ENCODE data around the gene SSH3. TPM values are rescaled to one million over a fixed set of nuclear protein-coding genes. Genes with fewer than 3 reads are reported as not detected.

SSH3 gene
- total and polyA plus RNA-seq, 2 of the 8 experiments (the other 6 are each of a cell fraction or from before 2014, with no cell fraction given), result 16.9 to 19.8 TPM

DNA sequence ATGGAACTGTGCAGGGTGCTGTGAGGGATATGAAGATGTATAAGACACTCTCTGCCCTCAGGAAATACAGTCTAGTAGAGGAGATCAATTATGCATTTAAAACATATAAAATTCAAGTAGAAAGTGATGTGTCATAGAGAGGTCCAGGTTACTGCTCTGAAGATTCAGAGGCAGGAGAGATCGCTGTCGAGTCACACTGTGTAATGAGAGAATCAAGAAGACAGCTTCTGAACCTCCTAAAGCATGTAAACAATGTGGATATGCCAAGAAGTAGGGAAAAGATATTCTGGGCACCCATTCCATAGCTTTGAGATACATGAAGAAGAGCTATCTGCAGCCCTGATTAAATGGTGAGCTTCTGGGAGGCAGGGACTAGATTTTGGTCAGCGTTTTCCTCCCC is 16.7 kb downstream of the SSH3 start (continued):
- TF ChIP-seq NANOG (IDR thresholded peaks at IDR 0.05; ENCODE audit: insufficient read depth, low read depth, low read length, poor library complexity, severe bottlenecking) (no peak), BCL11A (IDR thresholded peaks at IDR 0.05; ENCODE audit: low read depth in 2 of 2, low read length in 2 of 2) (no peak), SP2 (IDR thresholded peaks at IDR 0.05; ENCODE audit: low read length) (no peak), GTF2F1 (IDR thresholded peaks at IDR 0.05; ENCODE audit: borderline replicate concordance, low read depth, low read length) (no peak), EP300 (IDR thresholded peaks at IDR 0.05; ENCODE audit: borderline replicate concordance in 1 of 2, low read depth in 2 of 2, low read length in 2 of 2) (no peak), YY1 (IDR thresholded peaks at IDR 0.05; ENCODE audit: low read depth, low read length) (no peak), SUZ12 (IDR thresholded peaks at IDR 0.05; ENCODE audit: low read length) (no peak), RAD21 (IDR thresholded peaks at IDR 0.05 in 1 of 2, conservative IDR thresholded peaks at IDR 0.05 in 1 of 2; ENCODE audit: low read depth in 2 of 2, low read length in 2 of 2) (no peak), CEBPB (IDR thresholded peaks at IDR 0.05; ENCODE audit: low read depth, low read length) (no peak)
